Measurements from ENCODE around the gene SYT12.

Gene SYT12

DNA sequence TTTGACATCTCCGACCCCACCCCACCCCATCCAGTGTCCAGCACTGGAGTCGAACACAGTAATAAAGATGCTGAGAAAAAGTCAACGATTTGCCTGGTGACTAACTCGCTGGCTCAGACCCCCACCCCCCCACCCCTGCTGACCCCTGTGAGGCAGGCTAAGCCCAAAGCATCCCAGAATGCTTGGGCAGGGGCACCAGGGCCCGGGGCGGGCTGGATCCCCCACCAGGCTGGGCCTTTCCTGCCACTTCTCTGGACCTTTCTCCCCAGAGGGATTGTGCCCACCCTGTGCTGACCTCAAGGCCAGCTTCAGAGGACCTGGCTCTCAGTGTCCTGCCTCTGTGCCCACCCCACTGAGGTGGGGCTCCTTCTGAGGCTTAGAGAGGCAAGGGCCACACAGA is 46.0 kb upstream of the SYT12 start:
- H3K4me3 ChIP-seq (ENCODE audit: low read depth, low read length): no peak overlapping the region
- H3K27me3 ChIP-seq (ENCODE audit: insufficient read depth, low read depth, severe bottlenecking): no peaks in the 10 kb centered on the region
- no peaks in the 10 kb centered on the region for H3K36me3 ChIP-seq
- peaks cover 4% of the 10 kb centered on the region for H3K9me3 ChIP-seq (ENCODE audit: severe bottlenecking)
- no peak overlapping the region for H3K27ac ChIP-seq
- no peak for DNase-seq
- TF ChIP-seq, protein P1, sequence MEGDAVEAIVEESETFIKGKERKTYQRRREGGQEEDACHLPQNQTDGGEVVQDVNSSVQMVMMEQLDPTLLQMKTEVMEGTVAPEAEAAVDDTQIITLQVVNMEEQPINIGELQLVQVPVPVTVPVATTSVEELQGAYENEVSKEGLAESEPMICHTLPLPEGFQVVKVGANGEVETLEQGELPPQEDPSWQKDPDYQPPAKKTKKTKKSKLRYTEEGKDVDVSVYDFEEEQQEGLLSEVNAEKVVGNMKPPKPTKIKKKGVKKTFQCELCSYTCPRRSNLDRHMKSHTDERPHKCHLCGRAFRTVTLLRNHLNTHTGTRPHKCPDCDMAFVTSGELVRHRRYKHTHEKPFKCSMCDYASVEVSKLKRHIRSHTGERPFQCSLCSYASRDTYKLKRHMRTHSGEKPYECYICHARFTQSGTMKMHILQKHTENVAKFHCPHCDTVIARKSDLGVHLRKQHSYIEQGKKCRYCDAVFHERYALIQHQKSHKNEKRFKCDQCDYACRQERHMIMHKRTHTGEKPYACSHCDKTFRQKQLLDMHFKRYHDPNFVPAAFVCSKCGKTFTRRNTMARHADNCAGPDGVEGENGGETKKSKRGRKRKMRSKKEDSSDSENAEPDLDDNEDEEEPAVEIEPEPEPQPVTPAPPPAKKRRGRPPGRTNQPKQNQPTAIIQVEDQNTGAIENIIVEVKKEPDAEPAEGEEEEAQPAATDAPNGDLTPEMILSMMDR (IDR thresholded peaks at IDR 0.05; ENCODE audit: low read depth, low read length): no peak

DNA sequence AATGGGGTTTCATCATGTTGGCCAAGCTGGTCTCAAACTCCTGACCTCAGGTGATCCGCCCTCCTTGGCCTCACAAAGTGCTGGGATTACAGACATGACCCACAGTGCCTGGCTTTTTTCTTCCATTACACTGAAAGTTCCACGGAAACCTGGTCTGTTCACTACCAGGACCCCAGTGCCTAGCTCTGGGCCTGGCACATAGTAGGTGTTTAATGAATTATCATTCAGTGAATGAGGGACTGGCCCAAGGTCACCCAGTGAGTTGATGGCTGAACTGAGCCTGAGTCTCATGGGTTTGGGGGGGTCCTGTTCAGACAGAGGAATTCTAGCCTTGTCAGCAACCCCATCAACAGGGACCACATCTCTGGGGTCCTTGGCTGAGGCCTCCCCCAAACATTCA is 44.7 kb upstream of the SYT12 start:
- Histone ChIP-seq H3K36me3 (no peaks in the 10 kb centered on the region), H3K4me3 (ENCODE audit: low read depth, low read length) (no peak overlapping the region), H3K27me3 (ENCODE audit: insufficient read depth, low read depth, severe bottlenecking) (no peaks in the 10 kb centered on the region), H3K9me3 (ENCODE audit: severe bottlenecking) (peaks cover 4% of the 10 kb centered on the region), H3K27ac (no peak overlapping the region)
- TF ChIP-seq, protein P1 (IDR thresholded peaks at IDR 0.05; ENCODE audit: low read depth, low read length): no peak
- no peak for DNase-seq

DNA sequence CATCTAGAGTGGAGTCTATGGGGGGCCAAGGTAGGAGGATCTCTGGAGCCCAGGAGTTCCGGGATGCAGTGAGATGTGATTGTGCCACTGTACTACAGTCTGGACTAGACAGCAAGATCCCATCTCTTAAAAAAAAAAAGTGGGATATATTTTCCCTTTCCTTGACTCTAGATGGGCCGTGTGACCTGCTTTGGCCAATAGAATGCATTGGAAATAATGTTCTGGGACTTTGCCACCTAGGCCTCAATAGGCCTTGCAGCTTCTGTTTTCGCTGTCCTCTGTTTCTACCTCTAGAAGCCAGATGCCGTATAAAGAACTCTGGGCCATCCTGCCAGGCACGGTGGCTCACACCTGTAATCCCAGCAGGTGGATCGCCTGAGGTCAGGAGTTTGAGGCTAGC is 44.2 kb upstream of the SYT12 start:
- H3K9me3 ChIP-seq (ENCODE audit: severe bottlenecking): peaks cover 4% of the 10 kb centered on the region
- no peak overlapping the region for H3K27ac ChIP-seq
- H3K27me3 ChIP-seq (ENCODE audit: insufficient read depth, low read depth, severe bottlenecking): no peaks in the 10 kb centered on the region
- TF ChIP-seq, protein P1 (IDR thresholded peaks at IDR 0.05; ENCODE audit: low read depth, low read length): no peak
- H3K36me3 ChIP-seq: no peaks in the 10 kb centered on the region
- no peak for DNase-seq
- H3K4me3 ChIP-seq (ENCODE audit: low read depth, low read length): no peak overlapping the region

DNA sequence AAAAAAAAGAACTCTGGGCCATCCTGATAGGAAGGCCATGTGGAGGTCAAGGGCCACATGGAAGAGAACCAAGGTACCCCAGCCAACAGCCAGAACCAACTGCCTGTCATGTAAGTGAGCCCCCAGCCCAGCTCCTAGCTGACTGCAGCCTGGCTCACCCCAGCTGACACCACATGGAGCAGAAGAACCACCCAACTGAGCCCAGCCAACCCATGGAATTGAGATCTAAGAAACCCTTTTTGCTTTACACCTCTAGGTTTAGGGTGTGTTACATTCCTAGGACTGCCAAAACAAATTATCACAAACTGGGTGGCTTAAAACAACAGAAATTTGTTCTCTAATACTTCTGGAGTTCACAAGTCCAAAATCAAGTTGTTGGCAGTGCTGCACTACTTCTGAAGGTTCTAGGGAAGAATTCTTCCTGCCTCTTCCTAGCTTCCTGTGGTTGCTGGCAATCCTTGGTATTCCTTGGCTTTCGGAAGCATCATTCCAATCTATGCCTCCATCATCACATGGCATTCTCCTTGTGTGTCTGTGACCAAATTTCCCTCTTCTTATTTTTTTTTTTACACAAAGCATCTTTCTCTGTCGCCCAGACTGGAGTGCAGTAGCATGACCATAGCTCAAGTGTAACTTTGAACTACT is 43.5 kb upstream of the SYT12 start:
- H3K9me3 ChIP-seq (ENCODE audit: severe bottlenecking): peaks cover 4% of the 10 kb centered on the region
- no peak for DNase-seq
- no peak overlapping the region for H3K27ac ChIP-seq
- TF ChIP-seq, protein P1 (IDR thresholded peaks at IDR 0.05; ENCODE audit: low read depth, low read length): no peak
- H3K36me3 ChIP-seq: no peaks in the 10 kb centered on the region
- H3K4me3 ChIP-seq (ENCODE audit: low read depth, low read length): no peak overlapping the region
- H3K27me3 ChIP-seq (ENCODE audit: insufficient read depth, low read depth, severe bottlenecking): no peaks in the 10 kb centered on the region

DNA sequence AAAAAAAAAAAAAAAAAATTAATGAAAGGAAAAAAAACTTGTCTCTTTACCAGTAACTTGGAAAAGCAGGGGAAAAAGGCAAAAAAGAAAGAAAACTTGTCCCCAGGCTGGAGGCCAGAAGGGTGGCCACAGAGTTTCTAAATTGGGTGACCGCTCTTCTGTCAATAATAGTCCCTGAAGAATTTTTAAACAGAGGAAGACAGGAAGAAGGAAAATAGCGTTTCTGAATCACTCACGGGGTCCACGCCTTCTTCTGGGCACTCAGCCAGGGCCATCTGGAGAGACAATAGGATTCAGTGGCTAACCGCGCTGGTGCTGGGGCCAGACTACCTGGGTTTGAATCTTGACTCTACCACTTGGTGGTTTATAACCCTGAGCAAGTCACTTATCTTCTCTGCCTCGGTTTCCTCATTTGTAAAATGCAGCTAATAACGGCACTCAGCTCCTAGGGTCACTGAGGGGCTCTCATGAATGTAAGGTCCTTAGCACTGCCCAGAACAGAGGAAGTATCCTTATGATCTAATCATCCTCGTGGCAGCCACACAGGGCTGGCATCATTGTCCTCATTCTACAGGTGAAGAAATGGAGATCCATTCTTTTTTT is 40.9 kb upstream of the SYT12 start:
- no peaks in the 10 kb centered on the region for H3K27me3 ChIP-seq (ENCODE audit: insufficient read depth, low read depth, severe bottlenecking)
- no peak overlapping the region for H3K4me3 ChIP-seq (ENCODE audit: low read depth, low read length)
- TF ChIP-seq, protein P1 (IDR thresholded peaks at IDR 0.05; ENCODE audit: low read depth, low read length): no peak
- no peaks in the 10 kb centered on the region for H3K36me3 ChIP-seq
- DNase-seq: peak; percentile 28
- no peak overlapping the region for H3K27ac ChIP-seq
- H3K9me3 ChIP-seq (ENCODE audit: severe bottlenecking): peaks cover 4% of the 10 kb centered on the region

All from WERI-Rb-1 (cell line).